ELR (cell line): Measurements from ENCODE around the gene DNTT.

Experiments
- DNase-seq: peaks from one replicate; pipeline ENCODE4 v3.0.0-alpha.2; 2015; ENCODE audit warnings: low read depth

Gene DNTT

GRCh38 chr10:96377816-96378294, 73.6 kb downstream of the DNTT start:
- DNase-seq, result peak; percentile 6

- DNase-seq, result no peak
These were observed 74.5 kb downstream of the DNTT start for GRCh38 chr10:96378741-96379140.

GRCh38 chr10:96379758-96380157, 75.5 kb downstream of the DNTT start:
- no peak for DNase-seq

GRCh38 chr10:96380821-96381220, 76.6 kb downstream of the DNTT start:
- DNase-seq, result peak; percentile 18

GRCh38 chr10:96384506-96384905, 80.3 kb downstream of the DNTT start:
- DNase-seq, result no peak

GRCh38 chr10:96387161-96387560, 82.9 kb downstream of the DNTT start:
- no peak for DNase-seq

GRCh38 chr10:96387601-96388000, 83.4 kb downstream of the DNTT start:
- DNase-seq, result no peak
